PC-9 (cell line): ENCODE results near the gene ZCCHC10.

Experiments
- EZH2 ChIP-seq: fragments of 200-600 bp; sonication (generic); IDR thresholded peaks from 2 replicates; pipeline ENCODE4 v1.8.0; 2017; ENCODE audit warnings: antibody characterized with exemption, low read depth
- TF ChIP-seq, protein P1 (sequence below): fragments of 200-600 bp; sonication (generic); conservative IDR thresholded peaks from 2 replicates; pipeline ENCODE4 v1.6.1; 2017; ENCODE audit warnings: mixed run types, antibody characterized with exemption, mild to moderate bottlenecking, moderate library complexity

DNA sequence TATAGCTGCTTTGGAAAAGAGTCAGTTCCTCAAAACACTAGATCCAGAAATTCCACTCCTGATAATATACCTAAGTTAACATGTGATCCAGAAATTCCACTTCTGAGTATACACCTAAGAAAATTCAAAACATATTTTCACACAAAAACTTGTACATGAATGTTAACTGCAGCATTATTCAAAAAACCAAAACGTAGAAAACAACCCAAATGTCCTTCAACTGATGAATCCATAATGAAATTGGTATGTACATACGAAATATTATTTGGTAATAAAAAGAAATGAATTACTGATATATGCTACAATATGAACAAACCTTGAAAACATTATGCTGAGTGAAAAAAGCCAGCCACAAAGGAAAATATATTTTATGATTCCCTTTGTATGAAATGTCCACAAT is 46.4 kb downstream of the ZCCHC10 start:
- TF ChIP-seq, protein P1, sequence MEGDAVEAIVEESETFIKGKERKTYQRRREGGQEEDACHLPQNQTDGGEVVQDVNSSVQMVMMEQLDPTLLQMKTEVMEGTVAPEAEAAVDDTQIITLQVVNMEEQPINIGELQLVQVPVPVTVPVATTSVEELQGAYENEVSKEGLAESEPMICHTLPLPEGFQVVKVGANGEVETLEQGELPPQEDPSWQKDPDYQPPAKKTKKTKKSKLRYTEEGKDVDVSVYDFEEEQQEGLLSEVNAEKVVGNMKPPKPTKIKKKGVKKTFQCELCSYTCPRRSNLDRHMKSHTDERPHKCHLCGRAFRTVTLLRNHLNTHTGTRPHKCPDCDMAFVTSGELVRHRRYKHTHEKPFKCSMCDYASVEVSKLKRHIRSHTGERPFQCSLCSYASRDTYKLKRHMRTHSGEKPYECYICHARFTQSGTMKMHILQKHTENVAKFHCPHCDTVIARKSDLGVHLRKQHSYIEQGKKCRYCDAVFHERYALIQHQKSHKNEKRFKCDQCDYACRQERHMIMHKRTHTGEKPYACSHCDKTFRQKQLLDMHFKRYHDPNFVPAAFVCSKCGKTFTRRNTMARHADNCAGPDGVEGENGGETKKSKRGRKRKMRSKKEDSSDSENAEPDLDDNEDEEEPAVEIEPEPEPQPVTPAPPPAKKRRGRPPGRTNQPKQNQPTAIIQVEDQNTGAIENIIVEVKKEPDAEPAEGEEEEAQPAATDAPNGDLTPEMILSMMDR = no peak
- TF ChIP-seq EZH2 = no peak
